ENCODE measurements around the gene DLGAP1.
"Not testable (repeated sequence)": the region's sequence is repeated elsewhere in the genome, so short reads cannot be mapped to it uniquely, and the experiment has no call there.

Gene DLGAP1

DNA sequence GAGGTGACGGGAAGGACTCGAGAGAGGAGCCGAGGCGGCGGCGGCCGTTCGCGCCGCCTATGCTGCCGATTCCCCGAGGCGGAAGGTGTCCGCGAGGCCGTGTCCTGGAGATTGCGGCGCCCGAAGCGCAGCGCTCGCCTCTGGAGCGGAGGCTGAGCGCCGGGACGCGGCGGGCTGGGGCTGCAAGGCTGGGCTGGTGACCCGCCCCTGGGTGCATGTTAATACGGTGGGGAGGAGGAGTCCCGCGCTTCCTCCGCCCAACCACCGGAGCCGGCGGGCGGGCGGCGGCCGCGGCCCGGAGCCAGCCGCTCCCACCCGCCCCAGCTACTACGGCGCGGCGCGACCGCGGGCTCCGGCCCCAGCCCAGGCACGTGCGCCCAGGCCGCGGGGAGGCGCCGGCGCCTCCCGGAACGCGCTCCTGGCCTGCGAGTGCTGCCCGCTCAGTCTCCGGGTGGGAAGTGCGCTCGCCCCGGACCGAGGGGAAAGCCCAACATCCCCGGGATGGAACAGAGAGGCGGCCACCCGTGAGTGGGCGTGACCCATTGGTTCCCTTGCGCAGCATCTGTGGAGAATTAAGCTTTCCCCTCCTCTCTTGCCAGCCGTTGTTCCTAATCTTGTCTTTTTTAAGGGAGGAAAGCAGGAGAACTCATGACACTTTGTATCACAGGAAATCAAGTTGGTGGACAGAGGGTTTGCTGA is at the start of gene DLGAP1:
Gene DLGAP1 (minus strand): TSS at position 195 of the 699 bp plus-strand sequence.
- no peak for DNase-seq (ENCODE audit: low read depth)

DNA sequence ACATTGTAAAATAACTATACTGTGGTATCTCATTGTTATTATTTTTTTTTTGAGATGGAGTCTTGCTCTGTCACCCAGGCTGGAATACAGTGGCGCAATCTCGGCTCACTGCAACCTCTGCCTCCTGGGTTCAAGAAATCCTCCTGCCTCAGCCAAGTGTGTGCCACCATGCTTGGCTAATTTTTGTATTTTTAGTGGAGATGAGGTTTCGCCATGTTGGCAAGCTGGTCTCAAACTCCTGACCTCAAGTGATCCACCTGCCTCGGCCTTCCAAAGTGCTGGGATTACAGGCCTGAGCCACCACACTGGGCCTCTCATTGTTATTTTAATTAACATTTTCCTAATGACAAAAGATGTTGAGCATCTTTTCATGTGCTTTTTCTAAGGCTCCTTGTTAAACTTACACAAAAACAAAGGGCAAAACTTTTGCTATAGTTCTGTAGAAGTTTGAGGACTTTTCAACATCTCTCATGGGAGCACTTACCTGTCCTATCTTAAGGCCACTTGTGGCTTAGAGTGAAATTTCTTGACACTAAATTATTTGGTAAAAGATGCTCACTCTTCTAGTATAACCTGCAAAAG is 39.7 kb upstream of the DLGAP1 start:
- DNase-seq (ENCODE audit: low read depth): not testable (repeated sequence)

DNA sequence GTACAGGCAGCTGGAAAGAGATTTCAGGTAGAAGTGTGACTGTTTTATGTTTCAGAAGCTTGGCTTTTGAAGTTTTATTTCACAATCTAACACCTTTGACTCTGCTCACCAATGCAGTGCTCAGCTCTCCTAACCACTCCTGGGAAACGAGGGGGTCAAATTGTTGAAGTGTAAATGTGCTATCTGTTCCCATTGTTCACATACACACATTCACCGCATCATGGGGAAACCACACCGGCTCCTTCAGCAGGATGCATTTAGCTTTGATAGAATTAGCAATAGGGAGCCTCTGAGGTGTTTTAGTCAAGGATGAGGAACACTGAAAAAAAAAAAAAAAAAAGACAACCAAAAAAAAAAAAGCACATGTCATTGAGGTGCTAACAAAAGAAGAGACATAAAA is 13.4 kb upstream of the DLGAP1 start:
- no peak for DNase-seq (ENCODE audit: low read depth)

DNA sequence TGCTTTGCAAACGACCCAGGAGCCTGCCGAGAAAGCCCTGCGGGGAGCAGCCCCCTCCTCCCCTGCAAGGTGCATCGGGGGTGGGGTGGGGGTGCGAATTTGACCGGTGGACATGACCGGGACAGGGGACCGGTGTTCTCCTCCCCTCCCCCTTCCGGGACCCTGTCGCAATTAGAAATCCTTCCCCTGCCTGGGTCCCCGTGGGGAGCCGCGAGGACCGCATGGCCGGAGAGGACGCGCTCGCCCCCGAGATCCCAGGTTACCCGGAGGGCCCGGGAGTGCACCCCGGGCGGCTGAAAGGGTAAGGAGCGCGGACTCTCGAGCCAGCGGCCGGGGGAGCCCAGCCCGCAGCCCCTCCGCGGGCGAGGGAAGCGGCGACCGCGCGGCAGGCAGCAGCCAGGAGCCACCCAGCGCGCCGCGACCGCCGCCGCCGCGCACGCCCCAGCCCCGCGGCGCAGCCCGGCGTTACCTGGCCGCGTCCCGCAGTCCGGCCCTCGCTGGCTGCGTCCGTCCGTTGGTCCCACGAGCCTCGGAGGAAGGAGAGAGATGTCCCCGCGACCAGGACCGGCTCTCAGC is 482 bp downstream of the DLGAP1 start:
- DNase-seq (ENCODE audit: low read depth): no peak

DNA sequence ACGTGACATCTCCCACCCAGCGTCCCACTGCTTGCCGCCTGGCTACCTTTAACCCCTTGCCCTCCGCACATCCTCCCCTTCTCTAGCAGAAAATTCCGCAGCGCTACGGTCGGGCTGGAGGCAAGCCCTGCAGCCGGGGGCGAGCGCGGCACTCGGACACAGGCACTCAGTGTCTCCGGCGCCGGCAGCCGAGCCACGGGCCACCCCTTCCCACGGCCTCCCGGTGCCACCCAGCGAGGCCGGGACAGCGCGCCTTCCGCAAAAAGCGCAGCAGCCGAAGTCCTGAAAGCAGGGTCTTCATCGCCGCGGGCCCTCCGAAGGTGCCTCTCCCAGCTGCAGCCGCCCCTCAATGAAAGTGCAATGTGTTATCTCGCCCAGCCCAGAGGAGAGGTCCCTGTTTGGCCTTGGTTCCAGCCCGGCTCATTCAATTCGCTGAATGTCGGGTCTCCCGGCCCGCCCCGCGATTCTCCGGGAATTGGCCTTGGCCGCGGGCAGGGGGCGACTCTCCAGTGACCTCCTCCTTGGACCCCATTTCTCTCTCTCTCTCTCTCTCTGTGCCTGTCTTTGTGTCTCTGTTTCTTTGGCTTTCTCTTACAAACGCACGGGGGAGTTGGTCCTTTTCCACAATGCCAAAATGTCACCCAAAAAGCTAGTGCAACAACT is 1.1 kb downstream of the DLGAP1 start:
- no peak for DNase-seq (ENCODE audit: low read depth)

DNA sequence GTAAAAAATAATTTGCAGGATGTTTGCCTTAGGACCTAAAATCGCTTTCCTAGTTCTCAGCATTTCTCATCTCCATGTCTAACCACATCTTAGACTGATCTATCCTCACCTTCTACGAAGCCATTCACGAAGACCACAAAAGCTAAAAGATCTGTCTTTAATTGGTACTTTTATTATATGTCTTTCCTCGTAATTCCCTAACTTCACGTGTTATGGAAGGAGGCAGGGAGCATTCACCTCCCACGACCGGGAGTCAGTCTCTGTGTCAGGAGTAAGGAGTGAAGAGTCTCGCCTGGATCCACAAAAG is 1.6 kb downstream of the DLGAP1 start:
- no peak for DNase-seq (ENCODE audit: low read depth)

DNA sequence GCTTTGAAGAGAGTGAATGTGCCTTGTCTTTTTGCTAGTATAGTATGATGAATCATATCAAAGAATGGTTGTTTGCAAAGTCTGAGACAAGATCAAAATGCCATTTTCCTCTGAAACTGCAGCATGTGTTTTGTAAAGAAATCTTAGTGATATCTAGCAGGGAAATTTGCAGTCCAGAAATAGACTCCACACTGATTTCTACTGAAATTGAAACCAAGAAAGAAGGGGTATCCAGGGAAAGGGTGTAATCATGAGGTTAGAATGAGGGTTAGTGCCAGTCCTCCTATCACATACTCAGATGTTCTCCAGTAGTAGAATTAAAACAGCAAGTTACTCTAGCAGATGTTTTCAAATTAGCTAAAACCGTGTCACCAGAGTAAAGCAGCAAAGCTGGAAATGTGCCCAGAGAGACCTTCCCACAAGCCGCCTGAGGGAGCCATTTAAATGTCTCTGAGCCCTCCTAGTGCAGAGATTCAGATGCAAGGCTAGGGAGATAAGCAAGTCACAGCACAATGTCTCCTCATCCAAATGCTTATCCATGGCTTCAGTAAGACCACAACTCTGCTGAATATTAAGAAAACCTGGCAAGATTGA is 4.9 kb downstream of the DLGAP1 start:
- DNase-seq (ENCODE audit: low read depth): no peak

DNA sequence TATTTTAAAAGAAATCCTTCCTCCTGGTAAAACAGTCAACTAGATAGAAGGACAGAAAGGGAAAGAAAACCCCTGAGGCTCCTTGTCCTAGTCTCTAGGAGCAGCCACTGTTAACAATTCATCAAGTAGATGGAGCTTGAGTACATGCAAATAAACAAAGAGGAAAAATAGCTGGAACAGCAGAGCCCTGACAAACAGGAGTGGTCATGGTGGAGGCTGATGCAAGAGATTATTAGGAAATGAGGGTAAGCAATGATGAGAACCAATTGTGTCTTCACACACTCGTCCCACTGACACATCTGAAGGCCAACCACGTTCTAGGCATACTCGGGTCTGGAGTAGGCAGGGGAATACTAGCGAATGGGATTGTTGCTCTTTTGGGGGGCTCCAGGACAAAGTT is 9.2 kb downstream of the DLGAP1 start:
- no peak for DNase-seq (ENCODE audit: low read depth)

DNA sequence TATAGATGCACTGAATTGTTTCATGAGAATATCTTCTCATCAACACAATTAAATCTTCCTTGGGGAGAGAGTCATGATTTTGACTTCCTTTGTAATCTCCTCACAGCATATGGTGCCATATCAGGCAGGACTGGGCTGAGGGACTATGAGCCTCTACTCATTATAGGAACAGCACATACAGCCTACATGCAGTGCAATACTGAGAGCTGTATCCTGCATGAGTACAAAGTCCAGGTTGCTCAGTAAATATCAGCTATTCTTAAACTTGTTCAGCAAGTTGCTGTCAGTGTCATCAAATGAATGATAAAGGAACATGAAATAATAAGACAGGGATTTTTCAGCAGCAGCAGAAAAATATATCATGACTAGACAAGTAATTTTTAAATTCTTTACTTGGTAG is 10.8 kb downstream of the DLGAP1 start:
- no peak for DNase-seq (ENCODE audit: low read depth)

DNA sequence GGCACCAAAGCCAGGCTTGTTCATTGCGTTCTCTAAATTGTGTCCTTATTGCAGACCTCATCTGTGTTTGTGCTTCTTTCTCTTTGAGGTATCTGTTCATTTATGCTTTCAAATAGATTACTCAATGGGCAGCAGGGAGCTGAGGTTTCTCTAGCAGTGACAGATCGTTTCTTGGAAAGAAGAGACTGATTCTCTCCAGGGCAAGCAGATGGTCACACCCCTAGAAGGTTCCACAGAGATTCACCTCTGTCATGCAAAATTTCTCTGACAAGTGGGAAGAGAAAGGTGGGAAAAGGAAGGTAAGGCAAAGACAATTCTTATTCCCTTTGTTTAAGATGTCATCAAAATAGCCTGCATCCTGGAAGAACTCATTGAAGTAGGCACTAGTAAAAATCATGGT is 14.0 kb downstream of the DLGAP1 start:
- DNase-seq (ENCODE audit: low read depth): no peak

DNA sequence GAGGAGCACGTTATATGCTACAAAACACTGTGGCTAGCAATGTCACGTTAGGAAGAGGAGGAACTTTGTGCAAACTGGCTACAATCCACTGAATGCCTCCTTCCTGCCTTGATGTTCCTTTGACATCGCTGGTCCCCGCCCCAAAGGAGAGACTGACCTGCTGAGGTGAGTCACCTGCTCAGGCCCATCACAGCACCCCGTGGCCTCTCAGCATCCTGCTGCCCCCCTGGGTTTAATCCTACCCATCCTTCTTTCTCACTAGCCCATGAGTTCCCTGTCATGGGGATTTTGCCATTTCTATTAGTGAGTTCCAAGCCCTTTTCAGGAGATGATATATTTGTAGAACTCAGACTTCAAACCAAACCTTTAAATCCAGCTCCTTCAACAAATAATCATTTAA is 16.2 kb downstream of the DLGAP1 start:
- no peak for DNase-seq (ENCODE audit: low read depth)

DNA sequence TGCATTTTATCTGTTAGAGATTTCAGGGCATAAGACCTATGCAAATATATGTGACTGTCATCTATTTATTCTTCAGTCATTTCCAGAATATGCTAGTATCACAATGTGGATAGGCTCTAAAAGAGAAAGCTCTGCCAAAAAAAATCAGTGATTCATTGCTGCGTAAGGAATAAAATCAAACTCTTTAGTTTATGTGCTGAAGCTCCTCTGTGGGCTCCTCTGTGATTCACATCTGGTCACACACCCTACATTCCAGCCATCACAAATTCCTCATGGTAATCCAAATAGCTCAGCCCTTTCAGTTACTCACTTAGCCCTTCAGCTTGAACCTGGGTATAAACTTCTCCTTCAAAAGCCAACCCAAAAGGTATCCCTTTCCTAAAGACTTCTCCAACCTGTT is 21.4 kb downstream of the DLGAP1 start:
- no peak for DNase-seq (ENCODE audit: low read depth)

DNA sequence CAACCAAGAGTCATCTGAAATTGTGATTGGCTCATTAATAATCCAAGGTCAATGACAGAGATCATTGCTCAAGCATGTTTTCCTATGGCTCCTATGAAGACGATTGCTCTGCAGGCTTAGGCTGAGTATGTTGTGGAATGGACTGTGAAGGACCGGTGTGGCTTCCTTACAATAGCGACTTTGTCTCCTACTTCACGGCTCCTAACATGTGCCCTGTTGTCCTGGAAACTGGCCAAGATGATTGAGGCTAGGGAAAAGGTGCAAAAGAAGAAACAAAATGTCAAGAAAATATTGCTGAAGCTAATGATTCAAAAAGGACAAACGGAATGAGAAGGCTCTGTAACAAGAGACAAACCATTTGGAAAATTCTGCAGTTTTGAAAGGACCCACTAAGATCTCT is 24.3 kb downstream of the DLGAP1 start:
- no peak for DNase-seq (ENCODE audit: low read depth)

DNA sequence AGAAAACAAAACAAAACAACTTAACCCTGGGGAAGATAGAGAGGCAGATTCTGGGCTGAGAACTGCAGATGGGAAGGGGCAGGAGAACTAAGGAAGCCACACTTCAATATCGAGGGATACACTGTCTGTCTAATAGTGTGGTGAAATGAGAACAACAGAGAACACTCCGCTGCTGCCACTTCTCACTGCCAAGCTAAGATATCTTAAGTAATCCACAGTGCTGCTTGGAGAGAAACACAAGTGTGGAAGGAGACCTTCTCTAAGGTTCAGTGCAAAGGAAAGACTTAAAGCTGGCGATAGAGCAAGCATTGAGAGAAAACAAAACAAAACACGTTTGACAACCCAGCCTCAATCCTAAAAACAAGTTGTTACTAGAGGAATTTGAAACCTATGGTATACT is 37.4 kb downstream of the DLGAP1 start:
- no peak for DNase-seq (ENCODE audit: low read depth)

DNA sequence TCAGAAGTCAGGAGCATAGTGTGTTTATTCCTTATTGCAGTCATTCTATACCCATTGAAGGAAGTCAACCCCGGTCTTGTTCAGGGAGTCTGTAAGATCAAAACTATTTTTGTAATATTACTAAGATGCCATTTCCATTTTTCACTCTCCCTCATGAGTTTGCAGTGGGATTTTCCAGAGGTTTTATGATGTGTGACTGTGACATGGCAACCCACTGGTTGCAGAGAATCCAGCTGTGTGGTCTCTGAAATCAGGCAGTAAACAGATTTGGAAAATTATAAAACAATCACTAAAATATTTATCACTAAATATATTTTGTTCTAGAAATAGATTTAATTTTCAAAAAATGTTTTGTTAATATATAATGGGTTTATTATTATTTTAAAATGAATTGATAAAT is 38.1 kb downstream of the DLGAP1 start:
- DNase-seq (ENCODE audit: low read depth): no peak

DNA sequence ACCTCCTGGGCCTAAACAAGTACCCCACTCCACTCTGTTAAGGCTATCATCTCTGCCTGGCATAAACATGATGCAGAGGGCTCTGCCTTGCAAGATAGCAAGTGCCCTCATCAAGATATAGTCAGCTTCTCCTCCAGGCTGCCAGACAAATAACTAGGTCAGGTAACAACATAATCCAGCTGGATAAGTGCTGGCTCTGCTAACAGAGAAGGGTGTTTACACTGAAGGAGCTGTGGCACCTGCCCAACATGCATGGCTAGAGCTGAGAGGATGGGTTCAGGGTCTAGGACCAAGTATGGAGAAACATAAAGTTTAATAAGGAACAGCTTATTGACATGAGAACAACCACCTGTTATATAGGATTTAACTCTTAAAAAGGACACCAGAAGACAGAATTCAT is 42.8 kb downstream of the DLGAP1 start:
- no peak for DNase-seq (ENCODE audit: low read depth)

DNA sequence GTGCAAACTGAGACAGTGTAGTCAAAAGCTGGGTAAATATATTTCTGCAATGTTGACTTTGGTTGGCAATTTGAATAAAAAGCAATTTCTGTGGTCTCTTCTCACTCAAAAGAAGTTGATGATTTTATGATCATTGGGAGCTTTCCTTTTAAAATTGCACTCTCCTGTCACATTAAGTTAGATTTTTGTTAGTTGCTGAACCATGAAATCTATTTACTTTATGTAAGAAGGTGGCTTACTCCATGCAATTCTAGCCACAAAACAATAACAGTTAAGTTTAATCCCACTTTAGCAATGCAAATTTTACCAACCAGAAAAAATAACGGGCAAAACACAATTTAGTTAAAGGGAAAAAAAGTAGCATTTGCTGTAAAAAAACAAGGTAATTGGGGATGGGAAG is 48.3 kb downstream of the DLGAP1 start:
- DNase-seq (ENCODE audit: low read depth): no peak

DNA sequence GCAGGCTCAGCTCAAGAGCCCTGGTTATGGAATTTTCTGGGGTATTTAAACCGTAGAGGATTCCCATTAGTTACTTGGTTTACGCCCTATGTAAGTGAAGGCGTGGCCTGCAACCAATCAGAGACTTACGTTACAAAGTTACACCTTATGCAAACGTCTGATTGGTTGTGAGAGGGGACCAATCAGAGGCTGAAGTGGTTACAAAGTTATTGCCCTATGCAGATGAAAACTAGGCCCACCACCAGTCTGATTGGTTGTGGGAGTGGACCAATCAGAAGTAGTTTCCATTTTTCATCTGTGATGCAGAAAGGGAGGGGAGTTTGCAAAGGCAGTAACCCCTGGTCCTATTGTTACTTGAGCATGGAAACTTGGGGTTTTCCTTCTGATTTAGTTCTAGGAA is 49.1 kb downstream of the DLGAP1 start:
- DNase-seq (ENCODE audit: low read depth): no peak

DNA sequence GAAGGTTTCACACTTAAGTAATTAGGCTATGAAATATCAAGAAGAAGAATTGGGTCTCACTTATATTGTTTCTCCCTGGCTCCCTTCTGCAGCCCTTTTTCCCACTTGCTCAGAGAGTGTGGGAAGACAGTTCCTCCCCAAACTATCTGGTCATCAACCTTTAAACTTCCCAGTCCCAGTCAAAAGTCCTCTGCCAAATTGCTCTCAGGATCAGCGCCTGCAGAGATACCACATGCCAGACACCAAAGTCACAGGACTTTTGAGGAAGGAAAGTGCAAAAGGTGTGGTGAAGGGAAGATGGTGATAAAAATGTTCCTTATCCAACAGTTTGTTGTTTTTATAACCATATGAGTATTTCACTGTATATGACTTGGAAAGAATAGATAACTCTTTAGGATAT is 51.3 kb downstream of the DLGAP1 start:
- DNase-seq (ENCODE audit: low read depth): no peak

DNA sequence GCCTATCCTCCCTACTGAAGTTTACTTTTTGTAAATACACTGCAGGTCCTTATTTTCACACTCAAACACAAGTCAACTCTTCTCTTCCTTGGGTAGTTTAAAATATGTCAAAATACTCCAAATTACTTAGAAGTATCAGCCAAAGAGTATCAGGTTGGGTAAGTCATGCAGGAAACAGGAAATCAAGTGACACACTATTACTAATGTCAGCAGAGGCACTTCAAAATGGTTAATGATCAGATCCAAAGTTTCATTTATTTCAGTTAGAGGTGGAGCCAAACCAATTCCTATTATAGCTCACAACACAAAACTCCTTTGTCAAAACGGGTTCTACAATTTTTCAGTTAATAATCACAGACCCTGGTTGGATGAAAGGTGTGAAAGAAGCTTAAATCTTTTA is 54.2 kb downstream of the DLGAP1 start:
- no peak for DNase-seq (ENCODE audit: low read depth)

DNA sequence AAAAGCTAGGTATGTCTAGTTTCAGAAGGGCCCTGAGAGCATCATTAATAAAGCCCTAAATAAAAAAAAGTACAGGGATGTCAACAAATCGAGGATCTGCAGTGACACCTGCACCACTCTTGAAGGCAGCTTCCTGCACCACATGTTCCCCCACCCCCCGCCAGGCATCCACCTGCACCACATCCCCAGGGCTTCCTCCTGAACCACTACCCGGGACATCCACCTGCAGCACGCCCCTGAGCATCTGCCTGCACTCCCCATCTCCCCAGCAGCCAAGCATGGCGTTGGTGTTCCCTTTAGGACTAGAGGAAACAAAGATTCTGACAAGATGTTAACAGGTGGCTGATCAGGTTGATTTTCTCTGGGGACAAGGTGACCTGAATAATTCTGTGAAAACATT is 55.2 kb downstream of the DLGAP1 start:
- DNase-seq (ENCODE audit: low read depth): no peak

DNA sequence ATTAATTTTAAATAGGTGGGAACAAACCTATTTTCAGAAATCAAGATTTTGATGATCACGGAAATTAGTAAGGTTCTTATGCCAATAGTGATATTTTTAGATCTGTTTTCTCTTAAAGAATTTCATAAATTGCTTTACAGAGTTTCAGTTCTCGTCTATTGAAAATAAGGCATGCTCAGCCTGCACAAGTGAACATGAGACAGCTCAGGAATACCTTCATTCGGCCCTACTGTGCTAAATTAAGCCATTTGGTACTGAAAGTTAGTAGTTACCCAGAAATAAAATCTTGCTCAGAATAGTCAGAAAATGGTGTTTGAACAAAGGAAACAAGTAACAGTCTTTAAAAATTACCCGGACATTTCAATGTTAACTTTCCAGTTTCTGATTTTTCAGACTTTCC is 60.4 kb downstream of the DLGAP1 start:
- DNase-seq (ENCODE audit: low read depth): no peak

DNA sequence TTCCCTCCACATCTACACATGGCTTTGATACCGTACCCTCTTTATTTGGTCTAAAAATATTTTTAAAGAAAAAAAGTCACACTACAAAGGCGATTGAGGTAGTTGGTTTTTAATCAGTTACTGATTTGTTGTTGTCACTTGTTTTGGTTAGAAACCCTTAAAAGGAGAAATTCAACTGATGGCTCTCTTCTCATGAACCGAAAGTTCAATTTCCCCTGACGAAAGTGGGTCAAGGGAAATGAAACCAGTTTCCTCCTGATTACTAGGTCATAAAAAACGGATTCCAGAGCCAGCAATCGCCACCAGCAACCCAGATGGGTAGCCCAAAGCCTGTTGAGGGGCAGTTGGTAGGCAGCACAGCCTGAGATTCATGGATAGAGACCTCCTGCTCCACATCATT is 63.2 kb downstream of the DLGAP1 start:
- no peak for DNase-seq (ENCODE audit: low read depth)
